ENCODE results near the gene CDC42EP3. TPM values are rescaled to one million over a fixed set of nuclear protein-coding genes. Genes with fewer than 3 reads are reported as not detected.

The CDC42EP3 gene
- polyA plus RNA-seq, 1 donor from 2014 or later, result 25.2 TPM

GRCh38 chr2:37653093-37653492 lies 18.3 kb downstream of the CDC42EP3 start:
- Histone ChIP-seq H3K9me3 (ENCODE audit: low read length) (no peaks in the 10 kb centered on the region), H3K27ac (ENCODE audit: low read length) (no peak overlapping the region), H3K4me3 (ENCODE audit: low read length) (no peak overlapping the region), H3F3A (ENCODE audit: insufficient read depth, low read length, poor library complexity, severe bottlenecking) (no peaks in the 10 kb centered on the region), H4K20me1 (ENCODE audit: insufficient read depth) (peaks cover 5% of the 10 kb centered on the region), H3K9ac (ENCODE audit: low read length) (no peak overlapping the region), H3K27me3 (ENCODE audit: insufficient read depth, low read depth, low read length) (no peaks in the 10 kb centered on the region), H3K79me2 (replicated peaks; ENCODE audit: insufficient read depth, low read length) (peaks cover 50% of the 10 kb centered on the region), H3K4me2 (ENCODE audit: low read length) (no peak overlapping the region), H2AFZ (ENCODE audit: low read depth, low read length) (no peak overlapping the region), H3K9me2 (ENCODE audit: insufficient read depth, low read length) (no peaks in the 10 kb centered on the region), H3K36me3 (ENCODE audit: insufficient read depth, low read length) (peaks cover 3% of the 10 kb centered on the region)
- no peak for TF ChIP-seq SMC3 (conservative IDR thresholded peaks at IDR 0.05; ENCODE audit: poor library complexity)
- no peak for TF ChIP-seq REST (IDR thresholded peaks at IDR 0.05; ENCODE audit: borderline replicate concordance)
- no peak for TF ChIP-seq EP300 (conservative IDR thresholded peaks at IDR 0.05; ENCODE audit: poor library complexity, severe bottlenecking)
- TF ChIP-seq MXI1 (conservative IDR thresholded peaks at IDR 0.05; ENCODE audit: poor library complexity, severe bottlenecking), result no peak
- no peak for TF ChIP-seq POLR2AphosphoS5 (IDR thresholded peaks at IDR 0.05)
- TF ChIP-seq RAD21 (conservative IDR thresholded peaks at IDR 0.05), result no peak
- TF ChIP-seq CTCF (IDR thresholded peaks at IDR 0.05; ENCODE audit: poor library complexity, severe bottlenecking), result no peak
- no peak for TF ChIP-seq EZH2 (IDR thresholded peaks at IDR 0.05; ENCODE audit: borderline replicate concordance, insufficient read depth, low read length, poor library complexity, severe bottlenecking)
- TF ChIP-seq TAF1 (IDR thresholded peaks at IDR 0.05; ENCODE audit: low read depth), result no peak

- H3K9ac ChIP-seq (ENCODE audit: low read length), result no peak overlapping the region
- TF ChIP-seq EP300 (conservative IDR thresholded peaks at IDR 0.05; ENCODE audit: poor library complexity, severe bottlenecking) (no peak), EZH2 (IDR thresholded peaks at IDR 0.05; ENCODE audit: borderline replicate concordance, insufficient read depth, low read length, poor library complexity, severe bottlenecking) (no peak), RAD21 (conservative IDR thresholded peaks at IDR 0.05) (no peak), POLR2AphosphoS5 (IDR thresholded peaks at IDR 0.05) (no peak), SMC3 (conservative IDR thresholded peaks at IDR 0.05; ENCODE audit: poor library complexity) (no peak), CTCF (IDR thresholded peaks at IDR 0.05; ENCODE audit: poor library complexity, severe bottlenecking) (no peak), MXI1 (conservative IDR thresholded peaks at IDR 0.05; ENCODE audit: poor library complexity, severe bottlenecking) (no peak)
- H3K9me3 ChIP-seq (ENCODE audit: low read length), result no peaks in the 10 kb centered on the region
- H3K79me2 ChIP-seq (replicated peaks; ENCODE audit: insufficient read depth, low read length), result peaks cover 45% of the 10 kb centered on the region
- H2AFZ ChIP-seq (ENCODE audit: low read depth, low read length), result no peak overlapping the region
- H3F3A ChIP-seq (ENCODE audit: insufficient read depth, low read length, poor library complexity, severe bottlenecking), result no peaks in the 10 kb centered on the region
- H3K27ac ChIP-seq (ENCODE audit: low read length), result no peak overlapping the region
- H3K27me3 ChIP-seq (ENCODE audit: insufficient read depth, low read depth, low read length), result no peaks in the 10 kb centered on the region
- H3K9me2 ChIP-seq (ENCODE audit: insufficient read depth, low read length), result no peaks in the 10 kb centered on the region
- peaks cover 7% of the 10 kb centered on the region for H3K36me3 ChIP-seq (ENCODE audit: insufficient read depth, low read length)
- no peak overlapping the region for H3K4me3 ChIP-seq (ENCODE audit: low read length)
- H3K4me2 ChIP-seq (ENCODE audit: low read length), result no peak overlapping the region
- peaks cover 5% of the 10 kb centered on the region for H4K20me1 ChIP-seq (ENCODE audit: insufficient read depth)
These were observed 19.2 kb downstream of the CDC42EP3 start for GRCh38 chr2:37652199-37652640.

Data from neural cell (in vitro differentiated cells).